Right lobe of liver (tissue), 4 donors: ENCODE results near the gene GSTA3.

Source experiments
- POLR2A ChIP-seq: fragments of 450-650 bp; IDR thresholded peaks from one replicate; pipeline ENCODE4 v1.6.1; 2017; ENCODE audit warnings: antibody characterized with exemption, mild to moderate bottlenecking
- TF ChIP-seq, protein P1 (sequence below), 4 donors: fragments of 200-600 bp in 3 of 4; fragments of 450-650 bp in 1 of 4; IDR thresholded peaks; one replicate each; pipeline versions ENCODE4 v1.5.1 to v1.8.0; 2016 to 2022; ENCODE audit warnings: antibody characterized with exemption in 4 of 4, mild to moderate bottlenecking in 2 of 4
- donor health status: DM: no; HTN: no; CAD: no.
- donor health status: DM: no; HTN: no; CAD: no.
- donor health status: DM: no; HTN: yes; CAD: no.

DNA sequence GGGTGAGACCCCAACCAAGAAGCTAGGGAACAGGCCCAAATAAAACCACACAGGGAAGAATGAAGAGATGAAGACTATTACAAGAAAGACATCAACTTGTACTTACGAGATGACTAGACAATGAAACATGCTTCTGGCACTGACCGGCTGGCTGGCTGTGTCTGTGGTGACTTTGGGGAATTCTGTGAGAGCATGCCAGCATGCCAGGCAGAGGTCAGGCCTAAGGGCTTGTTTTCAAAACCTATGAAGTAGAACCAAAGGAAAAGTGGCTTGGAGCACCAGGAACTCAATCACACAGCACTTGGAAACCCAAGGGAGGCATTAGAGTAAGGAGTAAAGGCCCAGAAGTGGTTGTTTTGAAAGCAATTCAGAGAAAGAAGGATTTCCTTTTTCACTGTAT lies 28.4 kb upstream of the GSTA3 start:
- TF ChIP-seq, protein P1, sequence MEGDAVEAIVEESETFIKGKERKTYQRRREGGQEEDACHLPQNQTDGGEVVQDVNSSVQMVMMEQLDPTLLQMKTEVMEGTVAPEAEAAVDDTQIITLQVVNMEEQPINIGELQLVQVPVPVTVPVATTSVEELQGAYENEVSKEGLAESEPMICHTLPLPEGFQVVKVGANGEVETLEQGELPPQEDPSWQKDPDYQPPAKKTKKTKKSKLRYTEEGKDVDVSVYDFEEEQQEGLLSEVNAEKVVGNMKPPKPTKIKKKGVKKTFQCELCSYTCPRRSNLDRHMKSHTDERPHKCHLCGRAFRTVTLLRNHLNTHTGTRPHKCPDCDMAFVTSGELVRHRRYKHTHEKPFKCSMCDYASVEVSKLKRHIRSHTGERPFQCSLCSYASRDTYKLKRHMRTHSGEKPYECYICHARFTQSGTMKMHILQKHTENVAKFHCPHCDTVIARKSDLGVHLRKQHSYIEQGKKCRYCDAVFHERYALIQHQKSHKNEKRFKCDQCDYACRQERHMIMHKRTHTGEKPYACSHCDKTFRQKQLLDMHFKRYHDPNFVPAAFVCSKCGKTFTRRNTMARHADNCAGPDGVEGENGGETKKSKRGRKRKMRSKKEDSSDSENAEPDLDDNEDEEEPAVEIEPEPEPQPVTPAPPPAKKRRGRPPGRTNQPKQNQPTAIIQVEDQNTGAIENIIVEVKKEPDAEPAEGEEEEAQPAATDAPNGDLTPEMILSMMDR (IDR thresholded peaks at IDR 0.05) = no peak
- no peak for TF ChIP-seq POLR2A
